MV-4-11 (cell line): ENCODE measurements around the gene SNX2.
"Not testable (repeated sequence)": the region's sequence is repeated elsewhere in the genome, so short reads cannot be mapped to it uniquely, and the experiment has no call there.

Source experiments
- DNase-seq: peaks from one replicate; lab custom pipeline; 2025; lab: John Stamatoyannopoulos, UW

SNX2 gene

GRCh38 chr5:122844136-122844909, 69.4 kb downstream of the SNX2 start:
- no peak for DNase-seq

GRCh38 chr5:122844910-122845228, 70.0 kb downstream of the SNX2 start:
- DNase-seq, result no peak

GRCh38 chr5:122845229-122846050, 70.6 kb downstream of the SNX2 start, which contains the start of gene SNX24:
SNX24 (plus strand) TSS chr5:122845613; CDS start chr5:122845634, 21 bp downstream.
- peak; percentile 53 for DNase-seq

- DNase-seq, result no peak
Observed at GRCh38 chr5:122846051-122846550, 71.2 kb downstream of the SNX2 start.

GRCh38 chr5:122847687-122848081, 72.8 kb downstream of the SNX2 start:
- no peak for DNase-seq

GRCh38 chr5:122849771-122850170, 74.9 kb downstream of the SNX2 start:
- peak; percentile 26 for DNase-seq

- DNase-seq, result not testable (repeated sequence)
Observed at GRCh38 chr5:122857538-122857937, 82.7 kb downstream of the SNX2 start.

GRCh38 chr5:122858451-122858850, 83.6 kb downstream of the SNX2 start:
- DNase-seq, result no peak

- no peak for DNase-seq
Observed at GRCh38 chr5:122863240-122863639, 88.4 kb downstream of the SNX2 start.

GRCh38 chr5:122863721-122864120, 88.8 kb downstream of the SNX2 start:
- no peak for DNase-seq

- no peak for DNase-seq
Observed at GRCh38 chr5:122864400-122864799, 89.5 kb downstream of the SNX2 start.

- no peak for DNase-seq
Observed at GRCh38 chr5:122864842-122865241, 90.0 kb downstream of the SNX2 start.

- no peak for DNase-seq
Observed at GRCh38 chr5:122870219-122870856, 95.5 kb downstream of the SNX2 start.

- DNase-seq, result no peak
Observed at GRCh38 chr5:122871661-122872060, 96.8 kb downstream of the SNX2 start.

GRCh38 chr5:122874179-122874875, 99.4 kb downstream of the SNX2 start:
- peak; percentile 5 for DNase-seq

GRCh38 chr5:122877518-122877917, 102.6 kb downstream of the SNX2 start:
- DNase-seq, result peak; percentile 83

GRCh38 chr5:122879076-122879475, 104.2 kb downstream of the SNX2 start:
- no peak for DNase-seq
